A549 (cell line): ENCODE measurements around the gene CNTN2. TPM values are rescaled to one million over a fixed set of nuclear protein-coding genes. Genes with fewer than 3 reads are reported as not detected.

Experiments used
- ATAC-seq, 2 experiments: fragments of 200-7000 bp in 1 of 2; fragments of >200 bp in 1 of 2; cut with Nextera tagmentation in 1 of 2; cut with Tn5 transposase in 1 of 2; 3 replicates each; pipeline versions ENCODE4 v1.8.0 to v1.9.1; 2018 to 2020; ENCODE audit warnings: mild to moderate bottlenecking in 1 of 2, moderate library complexity in 1 of 2
- CTCF ChIA-PET: fragments of 300-600 bp; sonication (Branson Sonifier 250); formaldehyde crosslinking; extraction: SDS; loops from one replicate; lab custom pipeline; 2021; ENCODE audit warnings: antibody characterized with exemption, inconsistent platforms; lab: Yijun Ruan, JAX
- POLR2A ChIA-PET: fragments of 350-600 bp; formaldehyde crosslinking; extraction: SDS; loops from one replicate; lab custom pipeline; 2021; ENCODE audit warnings: antibody characterized with exemption, inconsistent platforms; lab: Yijun Ruan, JAX
- DNase-seq, 2 experiments: peaks; one replicate each; pipeline versions ENCODE4 v3.0.0 to v3.0.0-alpha.2; 2011 to 2016; ENCODE audit warnings: low read depth in 1 of 2, low spot score in 1 of 2
- FAIRE-seq: peaks from 2 replicates; lab custom pipeline; 2011; peaks lifted over from hg19 to GRCh38; lab: Jason Lieb, UNC
- H3K27ac ChIP-seq, 2 experiments: fragments of >200 bp; sonication (Bioruptor Twin); formaldehyde crosslinking; 3 replicates each; pipeline ENCODE4 v1.5.1; 2016 to 2017
- H3K4me1 ChIP-seq: fragments of >200 bp; sonication (Bioruptor Twin); formaldehyde crosslinking; 3 replicates; pipeline ENCODE4 v1.6.1; 2016
- H3K4me2 ChIP-seq: fragments of >200 bp; sonication (Bioruptor Twin); formaldehyde crosslinking; 3 replicates; pipeline ENCODE4 v1.6.1; 2016
- H3K4me3 ChIP-seq: fragments of >200 bp; sonication (Bioruptor Twin); formaldehyde crosslinking; 3 replicates; pipeline ENCODE4 v1.5.1; 2016
- H3K9me3 ChIP-seq: fragments of >200 bp; sonication (Bioruptor Twin); formaldehyde crosslinking; 3 replicates; pipeline ENCODE4 v1.6.1; 2016
- CEBPB ChIP-seq, 2 experiments: fragments of >200 bp in 1 of 2; sonication (Bioruptor Twin) in 1 of 2; formaldehyde crosslinking in 1 of 2; IDR thresholded peaks; 2 replicates each; pipeline ENCODE4 v1.6.1; 2012 to 2016
- CHD2 ChIP-seq: fragments of 150-350 bp; IDR thresholded peaks from 2 replicates; pipeline ENCODE4 v1.6.1; 2014; ENCODE audit warnings: low read length; ENCODE audit not compliant: partially characterized antibody
- FOXS1 ChIP-seq: fragments of 250-450 bp; sonication (Bioruptor Pico); IDR thresholded peaks from 2 replicates; pipeline ENCODE4 v1.5.0; 2020; ENCODE audit warnings: mild to moderate bottlenecking, moderate library complexity
- HMGXB4 ChIP-seq: fragments of 250-450 bp; sonication (Bioruptor Pico); IDR thresholded peaks from 2 replicates; pipeline ENCODE4 v1.5.0; 2021; ENCODE audit warnings: mild to moderate bottlenecking, moderate library complexity, borderline replicate concordance
- JUNB ChIP-seq: fragments of >200 bp; sonication (Bioruptor Twin); formaldehyde crosslinking; IDR thresholded peaks from 2 replicates; pipeline ENCODE4 v1.6.1; 2016
- MYC ChIP-seq: IDR thresholded peaks from 2 replicates; pipeline ENCODE4 v1.6.1; 2012; ENCODE audit warnings: mild to moderate bottlenecking, inconsistent platforms, low read length, improper control_type of control experiment, borderline replicate concordance
- PHF8 ChIP-seq: fragments of 200-600 bp; sonication (generic); IDR thresholded peaks from 2 replicates; pipeline ENCODE4 v1.6.1; 2016; ENCODE audit warnings: low read depth, mild to moderate bottlenecking, antibody characterized with exemption, moderate library complexity, borderline replicate concordance
- POLR2AphosphoS2 ChIP-seq: conservative IDR thresholded peaks from 2 replicates; pipeline ENCODE4 v1.6.1; 2012; ENCODE audit warnings: low read length, improper control_type of control experiment, inconsistent platforms
- RARB ChIP-seq: fragments of 250-450 bp; sonication (Bioruptor Pico); IDR thresholded peaks from 2 replicates; pipeline ENCODE4 v1.8.0; 2021; ENCODE audit warnings: mild to moderate bottlenecking, moderate library complexity
- REST ChIP-seq: fragments of 200-600 bp; sonication (generic); IDR thresholded peaks from 2 replicates; pipeline ENCODE4 v1.6.1; 2016; ENCODE audit warnings: antibody characterized with exemption, mild to moderate bottlenecking, moderate library complexity
- SMC3 ChIP-seq: fragments of >200 bp; sonication (Bioruptor Twin); formaldehyde crosslinking; IDR thresholded peaks from 3 replicates; pipeline ENCODE4 v1.6.1; 2018; ENCODE audit warnings: inconsistent platforms
- TFCP2L1 ChIP-seq: fragments of 250-450 bp; sonication (Bioruptor Pico); IDR thresholded peaks from 2 replicates; pipeline ENCODE4 v1.5.0; 2021; ENCODE audit warnings: mild to moderate bottlenecking
- WGBS: methylation state at CpG from one replicate; pipeline ENCODE4 v1.1.6; 2017; ENCODE audit errors: missing lambda C conversion rate; 5-methylcytosine and 5-hydroxymethylcytosine counted together
- polyA plus RNA-seq, 4 experiments: library from polyadenylated mRNA; depleted of rRNA in 3 of 4; stranded (reverse); fragments of >200 nt; fragmentation: RNase III in 1 of 4; extraction: RNeasy Plus Mini Kit Qiagen cat#74134 plus additional on column Dnase treatment in 1 of 4; gene quantifications; 2 replicates in 3 of 4; 3 replicates in 1 of 4; pipeline ENCODE4 v1.2.3, GENCODE V29; 2011 to 2017
- TF ChIP-seq, protein P1 (sequence below): fragments of 150-350 bp; IDR thresholded peaks from 2 replicates; pipeline ENCODE4 v1.6.1; 2014; ENCODE audit warnings: low read depth, mild to moderate bottlenecking, low read length
- TF ChIP-seq, protein P2 (sequence below): fragments of >200 bp; sonication (Bioruptor Twin); formaldehyde crosslinking; IDR thresholded peaks from 3 replicates; pipeline ENCODE4 v1.5.1; 2016
- TF ChIP-seq, protein P3 (sequence below): IDR thresholded peaks from 2 replicates; pipeline ENCODE4 v1.6.1; 2012
- TF ChIP-seq, protein P4 (sequence below): IDR thresholded peaks from 2 replicates; pipeline ENCODE4 v1.6.1; 2012
- TF ChIP-seq, protein P5 (sequence below): fragments of >200 bp; sonication (Bioruptor Twin); formaldehyde crosslinking; IDR thresholded peaks from 3 replicates; pipeline ENCODE4 v1.6.1; 2016
- TF ChIP-seq, protein P6 (sequence below): fragments of 250-450 bp; sonication (Bioruptor Pico); IDR thresholded peaks from 2 replicates; pipeline ENCODE4 v1.5.0; 2020; ENCODE audit warnings: low read depth, mild to moderate bottlenecking, moderate library complexity

Gene CNTN2
- polyA plus RNA-seq, 2 of the 4 experiments (the other 2 are of a cell fraction), result not detected

GRCh38 chr1:205001162-205001561, 41.9 kb upstream of the CNTN2 start:
- no peak for FAIRE-seq
- POLR2A ChIA-PET, result no interaction called here

GRCh38 chr1:205002705-205003104, 40.3 kb upstream of the CNTN2 start:
- H3K4me1 ChIP-seq, result no peaks in the 10 kb centered on the region
- FAIRE-seq (no peak), DNase-seq (no peak), ATAC-seq (no peak)
- 64% methylated on average over 7 of the region's 7 CpGs for WGBS
- CTCF ChIA-PET, result interaction anchor here (1.2 to 7.0 kb wide), 6 partner anchors 9 to 68 kb away, joined by 3 to 55 read pairs (median 4); no protein-coding TSS in a partner anchor
- TF ChIP-seq REST (no peak), PHF8 (no peak), HMGXB4 (no peak), CHD2 (no peak), TFCP2L1 (CRISPR knock-in tag) (no peak), JUNB (no peak), SMC3 (no peak), FOXS1 (CRISPR knock-in tag) (no peak), POLR2AphosphoS2 (no peak)
- TF ChIP-seq, protein P1, sequence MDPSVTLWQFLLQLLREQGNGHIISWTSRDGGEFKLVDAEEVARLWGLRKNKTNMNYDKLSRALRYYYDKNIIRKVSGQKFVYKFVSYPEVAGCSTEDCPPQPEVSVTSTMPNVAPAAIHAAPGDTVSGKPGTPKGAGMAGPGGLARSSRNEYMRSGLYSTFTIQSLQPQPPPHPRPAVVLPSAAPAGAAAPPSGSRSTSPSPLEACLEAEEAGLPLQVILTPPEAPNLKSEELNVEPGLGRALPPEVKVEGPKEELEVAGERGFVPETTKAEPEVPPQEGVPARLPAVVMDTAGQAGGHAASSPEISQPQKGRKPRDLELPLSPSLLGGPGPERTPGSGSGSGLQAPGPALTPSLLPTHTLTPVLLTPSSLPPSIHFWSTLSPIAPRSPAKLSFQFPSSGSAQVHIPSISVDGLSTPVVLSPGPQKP, result no peak
- TF ChIP-seq, protein P2, sequence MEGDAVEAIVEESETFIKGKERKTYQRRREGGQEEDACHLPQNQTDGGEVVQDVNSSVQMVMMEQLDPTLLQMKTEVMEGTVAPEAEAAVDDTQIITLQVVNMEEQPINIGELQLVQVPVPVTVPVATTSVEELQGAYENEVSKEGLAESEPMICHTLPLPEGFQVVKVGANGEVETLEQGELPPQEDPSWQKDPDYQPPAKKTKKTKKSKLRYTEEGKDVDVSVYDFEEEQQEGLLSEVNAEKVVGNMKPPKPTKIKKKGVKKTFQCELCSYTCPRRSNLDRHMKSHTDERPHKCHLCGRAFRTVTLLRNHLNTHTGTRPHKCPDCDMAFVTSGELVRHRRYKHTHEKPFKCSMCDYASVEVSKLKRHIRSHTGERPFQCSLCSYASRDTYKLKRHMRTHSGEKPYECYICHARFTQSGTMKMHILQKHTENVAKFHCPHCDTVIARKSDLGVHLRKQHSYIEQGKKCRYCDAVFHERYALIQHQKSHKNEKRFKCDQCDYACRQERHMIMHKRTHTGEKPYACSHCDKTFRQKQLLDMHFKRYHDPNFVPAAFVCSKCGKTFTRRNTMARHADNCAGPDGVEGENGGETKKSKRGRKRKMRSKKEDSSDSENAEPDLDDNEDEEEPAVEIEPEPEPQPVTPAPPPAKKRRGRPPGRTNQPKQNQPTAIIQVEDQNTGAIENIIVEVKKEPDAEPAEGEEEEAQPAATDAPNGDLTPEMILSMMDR, result no peak
- TF ChIP-seq, protein P3, sequence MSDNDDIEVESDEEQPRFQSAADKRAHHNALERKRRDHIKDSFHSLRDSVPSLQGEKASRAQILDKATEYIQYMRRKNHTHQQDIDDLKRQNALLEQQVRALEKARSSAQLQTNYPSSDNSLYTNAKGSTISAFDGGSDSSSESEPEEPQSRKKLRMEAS, result no peak
- H3K4me3 ChIP-seq, result no peak overlapping the region
- no peaks in the 10 kb centered on the region for H3K9me3 ChIP-seq
- H3K27ac ChIP-seq, result no peak overlapping the region
- POLR2A ChIA-PET, result interaction anchor here (1.1 kb wide), 1 partner anchor 66 kb away, joined by 3 read pairs; no protein-coding TSS in a partner anchor
- no peak overlapping the region for H3K4me2 ChIP-seq

More at GRCh38 chr1:205001162-205001561, 41.9 kb upstream of the CNTN2 start:
- TF ChIP-seq MYC (no peak), RARB (no peak), CEBPB (IDR thresholded peaks at IDR 0.05) (no peak), FOXS1 (CRISPR knock-in tag) (no peak)
- TF ChIP-seq, protein P4, sequence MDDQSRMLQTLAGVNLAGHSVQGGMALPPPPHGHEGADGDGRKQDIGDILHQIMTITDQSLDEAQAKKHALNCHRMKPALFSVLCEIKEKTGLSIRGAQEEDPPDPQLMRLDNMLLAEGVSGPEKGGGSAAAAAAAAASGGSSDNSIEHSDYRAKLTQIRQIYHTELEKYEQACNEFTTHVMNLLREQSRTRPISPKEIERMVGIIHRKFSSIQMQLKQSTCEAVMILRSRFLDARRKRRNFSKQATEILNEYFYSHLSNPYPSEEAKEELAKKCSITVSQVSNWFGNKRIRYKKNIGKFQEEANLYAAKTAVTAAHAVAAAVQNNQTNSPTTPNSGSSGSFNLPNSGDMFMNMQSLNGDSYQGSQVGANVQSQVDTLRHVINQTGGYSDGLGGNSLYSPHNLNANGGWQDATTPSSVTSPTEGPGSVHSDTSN, result no peak
- TF ChIP-seq, protein P5, sequence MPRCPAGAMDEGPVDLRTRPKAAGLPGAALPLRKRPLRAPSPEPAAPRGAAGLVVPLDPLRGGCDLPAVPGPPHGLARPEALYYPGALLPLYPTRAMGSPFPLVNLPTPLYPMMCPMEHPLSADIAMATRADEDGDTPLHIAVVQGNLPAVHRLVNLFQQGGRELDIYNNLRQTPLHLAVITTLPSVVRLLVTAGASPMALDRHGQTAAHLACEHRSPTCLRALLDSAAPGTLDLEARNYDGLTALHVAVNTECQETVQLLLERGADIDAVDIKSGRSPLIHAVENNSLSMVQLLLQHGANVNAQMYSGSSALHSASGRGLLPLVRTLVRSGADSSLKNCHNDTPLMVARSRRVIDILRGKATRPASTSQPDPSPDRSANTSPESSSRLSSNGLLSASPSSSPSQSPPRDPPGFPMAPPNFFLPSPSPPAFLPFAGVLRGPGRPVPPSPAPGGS, result no peak
- TF ChIP-seq, protein P6, sequence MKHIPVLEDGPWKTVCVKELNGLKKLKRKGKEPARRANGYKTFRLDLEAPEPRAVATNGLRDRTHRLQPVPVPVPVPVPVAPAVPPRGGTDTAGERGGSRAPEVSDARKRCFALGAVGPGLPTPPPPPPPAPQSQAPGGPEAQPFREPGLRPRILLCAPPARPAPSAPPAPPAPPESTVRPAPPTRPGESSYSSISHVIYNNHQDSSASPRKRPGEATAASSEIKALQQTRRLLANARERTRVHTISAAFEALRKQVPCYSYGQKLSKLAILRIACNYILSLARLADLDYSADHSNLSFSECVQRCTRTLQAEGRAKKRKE, result no peak
- CTCF ChIA-PET, result interaction anchor here (0.6 to 7.0 kb wide), 7 partner anchors 10 to 272 kb away, joined by 3 to 55 read pairs (median 5); no protein-coding TSS in a partner anchor
- ATAC-seq (no peak), DNase-seq (no peak)
- 74% methylated on average over 14 of the region's 14 CpGs for WGBS
- no peak overlapping the region for H3K4me3 ChIP-seq
- no peak overlapping the region for H3K27ac ChIP-seq
- no peaks in the 10 kb centered on the region for H3K4me1 ChIP-seq
- H3K4me2 ChIP-seq, result no peak overlapping the region
- H3K9me3 ChIP-seq, result no peaks in the 10 kb centered on the region
